ENCODE measurements around the gene WDR7.

DNA sequence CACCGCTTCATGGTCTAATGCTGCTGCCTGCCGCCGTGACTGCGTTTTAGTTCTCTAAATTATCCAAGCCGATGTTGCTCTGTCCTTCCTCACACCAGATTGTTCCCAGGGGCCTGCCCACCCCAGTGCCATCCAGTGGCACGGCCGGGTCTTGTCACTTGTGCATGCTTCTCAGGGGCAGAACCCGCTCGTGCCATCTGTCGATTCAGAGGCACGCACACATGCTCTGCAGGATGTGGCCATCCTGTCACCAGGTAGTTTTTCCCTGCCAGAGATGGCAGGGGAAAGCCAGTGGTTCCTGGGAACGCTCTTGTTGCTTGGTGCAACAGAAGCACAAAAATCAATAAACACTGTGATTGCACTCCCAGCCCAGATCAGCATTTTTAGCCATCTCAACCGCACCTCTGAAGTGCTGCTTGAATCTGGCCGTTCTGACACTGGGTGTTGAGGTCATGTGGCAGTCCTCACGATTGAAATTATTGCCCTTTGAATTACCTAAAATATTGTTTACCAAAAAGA, 376.1 kb downstream of the WDR7 start:
- TF ChIP-seq, protein P1, sequence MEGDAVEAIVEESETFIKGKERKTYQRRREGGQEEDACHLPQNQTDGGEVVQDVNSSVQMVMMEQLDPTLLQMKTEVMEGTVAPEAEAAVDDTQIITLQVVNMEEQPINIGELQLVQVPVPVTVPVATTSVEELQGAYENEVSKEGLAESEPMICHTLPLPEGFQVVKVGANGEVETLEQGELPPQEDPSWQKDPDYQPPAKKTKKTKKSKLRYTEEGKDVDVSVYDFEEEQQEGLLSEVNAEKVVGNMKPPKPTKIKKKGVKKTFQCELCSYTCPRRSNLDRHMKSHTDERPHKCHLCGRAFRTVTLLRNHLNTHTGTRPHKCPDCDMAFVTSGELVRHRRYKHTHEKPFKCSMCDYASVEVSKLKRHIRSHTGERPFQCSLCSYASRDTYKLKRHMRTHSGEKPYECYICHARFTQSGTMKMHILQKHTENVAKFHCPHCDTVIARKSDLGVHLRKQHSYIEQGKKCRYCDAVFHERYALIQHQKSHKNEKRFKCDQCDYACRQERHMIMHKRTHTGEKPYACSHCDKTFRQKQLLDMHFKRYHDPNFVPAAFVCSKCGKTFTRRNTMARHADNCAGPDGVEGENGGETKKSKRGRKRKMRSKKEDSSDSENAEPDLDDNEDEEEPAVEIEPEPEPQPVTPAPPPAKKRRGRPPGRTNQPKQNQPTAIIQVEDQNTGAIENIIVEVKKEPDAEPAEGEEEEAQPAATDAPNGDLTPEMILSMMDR (IDR thresholded peaks at IDR 0.05), result no peak
- TF ChIP-seq POLR2A (IDR thresholded peaks at IDR 0.05) (no peak), POLR2AphosphoS5 (IDR thresholded peaks at IDR 0.05) (no peak)
